Heart right ventricle (tissue), 16 donors: ENCODE data around the gene FBXO9. TPM values are rescaled to one million over a fixed set of nuclear protein-coding genes. Genes with fewer than 3 reads are reported as not detected.

Source experiments
- ATAC-seq, 8 donors: fragments of 200-7000 bp; cut with Tn5 transposase; one replicate each; pipeline ENCODE4 v1.9.1; 2020; ENCODE audit warnings: mild to moderate bottlenecking in 8 of 8, moderate library complexity in 8 of 8, moderate number of reproducible peaks in 1 of 8
- DNase-seq, 2 donors: peaks; one replicate each; pipeline ENCODE4 v3.0.0-alpha.2; 2020
- H3K27ac ChIP-seq, 10 donors: fragments of 200-600 bp; sonication (generic) in 2 of 10; one replicate each; pipeline versions ENCODE4 v1.5.0 to v1.8.0; 2020 to 2022; ENCODE audit warnings: mild to moderate bottlenecking in 3 of 10
- H3K27me3 ChIP-seq, 7 donors: fragments of 200-600 bp; one replicate each; pipeline ENCODE4 v1.8.0; 2021 to 2022; ENCODE audit warnings: mild to moderate bottlenecking in 2 of 7
- H3K36me3 ChIP-seq, 9 donors: fragments of 200-600 bp; sonication (generic) in 1 of 9; one replicate each; pipeline versions ENCODE4 v1.5.0 to v1.8.0; 2020 to 2022; ENCODE audit warnings: mild to moderate bottlenecking in 2 of 9
- H3K4me1 ChIP-seq, 9 donors: fragments of 200-600 bp; sonication (generic) in 1 of 9; one replicate each; pipeline versions ENCODE4 v1.5.0 to v1.8.0; 2020 to 2022; ENCODE audit warnings: mild to moderate bottlenecking in 4 of 9
- H3K4me3 ChIP-seq, 10 donors: fragments of 200-600 bp; sonication (generic) in 2 of 10; one replicate each; pipeline versions ENCODE4 v1.5.0 to v1.8.0; 2020 to 2022; ENCODE audit warnings: mild to moderate bottlenecking in 7 of 10, moderate library complexity in 2 of 10
- H3K9me3 ChIP-seq, 11 donors: fragments of 200-600 bp in 10 of 11; sonication (generic) in 2 of 11; one replicate each; pipeline versions ENCODE4 v1.5.0 to v1.8.0; 2013 to 2022; ENCODE audit warnings: mild to moderate bottlenecking in 2 of 11, control low read depth in 1 of 11, moderate library complexity in 1 of 11
- WGBS, 2 donors: extraction: QIAGEN DNeasy Blood & Tissue Kit; methylation state at CpG; one replicate each; pipeline ENCODE4 v1.1.7; 2013; ENCODE audit warnings: inconsistent platforms in 1 of 2; 5-methylcytosine and 5-hydroxymethylcytosine counted together
- intact Hi-C, 10 donors: fragments of 100-400 bp; cut with DNase I; formaldehyde crosslinking; loops; one replicate each; pipeline versions ENCODE4 v1.11.1 to v1.14.2; 2022
- polyA plus RNA-seq, 2 donors: library from polyadenylated mRNA; stranded (reverse); fragments of 200-250 nt; gene quantifications; one replicate each; pipeline ENCODE4 v1.2.3, GENCODE V29; 2013
- total RNA-seq, 10 donors: library from RNA; stranded (reverse); fragmentation: NEBNext Ultra II Directional in 3 of 10; extraction: Animal tissue kit (Norgen Biotek cat#: 25700) in 3 of 10; gene quantifications; one replicate each; pipeline versions ENCODE4 v1.2.1 to v1.2.4, GENCODE V29; 2021 to 2023
- TF ChIP-seq, protein P1 (sequence below), 9 donors: fragments of 200-600 bp; sonication (generic) in 2 of 9; IDR thresholded peaks; one replicate each; pipeline versions ENCODE4 v1.5.0 to v1.8.0; 2021 to 2022; ENCODE audit warnings: antibody characterized with exemption in 9 of 9, mild to moderate bottlenecking in 5 of 9, moderate library complexity in 1 of 9
- donor health status: Arrhythmogenic right ventricular cardiomyopathy.
- donor health status: ischemic (EF 13 %, LVEDD 7.1; RV severe dilation, severe dysfunction).
- donor health status: healthy with polysubstance abuse.
- donor health status: DM: no; HTN: yes; CAD: no.
- donor health status: DM: no; HTN: no; CAD: no.
- donor health status: ischemic (EF 25% LVEDD 6.9; RV normal size, moderate dysfunction).
- donor health status: ischemic (EF 25% LVEDD 5.7; RV mildly dilated, moderate dysfunction).
- donor health status: healthy.
- donor health status: DM: yes; HTN: yes; CAD: no.
- donor health status: Ischemic cardiomyopathy.
- donor health status: ischemic (EF 35%, LVEDD 5.7; RV mildly dilated, moderate dysfunction).
- donor health status: nonischemic (EF 11% LVEDD 7.7; RV severe dilation, severe dysfunction).
- donor health status: DM: yes; HTN: yes; CAD: no.
- donor health status: PGD.
- donor health status: ischemic (EF 29% LVEDD 5.4; RV normal size, mild dysfunction).
- donor health status: nonischemic (EF 23%, LVEDD 6.1; RV moderate dilation, normal function).

FBXO9 gene
- total and polyA plus RNA-seq, 12 donors, result 16.8 to 80.8 (median 61.8) TPM

DNA sequence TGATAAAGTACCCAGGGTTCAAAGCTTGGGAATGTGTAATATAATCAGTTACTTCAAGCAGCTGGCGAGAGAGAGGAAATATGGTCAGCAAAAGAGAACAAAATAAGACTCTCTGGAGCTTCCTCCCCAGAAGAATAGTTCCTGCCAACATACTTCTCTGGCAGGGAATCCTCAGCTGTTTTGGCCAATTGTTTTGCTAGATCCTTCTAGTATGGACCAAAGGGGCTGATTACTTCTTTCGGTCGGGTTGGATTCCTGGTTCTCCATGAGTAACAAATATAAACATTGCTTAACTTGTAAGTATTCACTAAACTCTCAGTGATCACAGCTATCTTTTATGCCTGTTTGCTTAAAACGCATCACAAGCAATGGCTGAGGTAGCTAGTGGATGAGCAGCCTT is 31.4 kb upstream of the FBXO9 start:
- intact Hi-C loops, result no loop called here
- peak overlapping the region in 7 of 10 donors; percentile 18 to 76 (median 56) for H3K27ac ChIP-seq
- ATAC-seq, result peak in 7 of 8 donors; percentile 36 to 69 (median 50)
- no peak for DNase-seq
- peaks cover 10 to 52% (median 31%) of the 10 kb centered on the region in 9 donors for H3K4me1 ChIP-seq
- peaks cover 0 to 94% (median 18%) of the 10 kb centered on the region in 9 donors for H3K36me3 ChIP-seq
- H3K9me3 ChIP-seq, result no peaks in the 10 kb centered on the region
- TF ChIP-seq, protein P1, sequence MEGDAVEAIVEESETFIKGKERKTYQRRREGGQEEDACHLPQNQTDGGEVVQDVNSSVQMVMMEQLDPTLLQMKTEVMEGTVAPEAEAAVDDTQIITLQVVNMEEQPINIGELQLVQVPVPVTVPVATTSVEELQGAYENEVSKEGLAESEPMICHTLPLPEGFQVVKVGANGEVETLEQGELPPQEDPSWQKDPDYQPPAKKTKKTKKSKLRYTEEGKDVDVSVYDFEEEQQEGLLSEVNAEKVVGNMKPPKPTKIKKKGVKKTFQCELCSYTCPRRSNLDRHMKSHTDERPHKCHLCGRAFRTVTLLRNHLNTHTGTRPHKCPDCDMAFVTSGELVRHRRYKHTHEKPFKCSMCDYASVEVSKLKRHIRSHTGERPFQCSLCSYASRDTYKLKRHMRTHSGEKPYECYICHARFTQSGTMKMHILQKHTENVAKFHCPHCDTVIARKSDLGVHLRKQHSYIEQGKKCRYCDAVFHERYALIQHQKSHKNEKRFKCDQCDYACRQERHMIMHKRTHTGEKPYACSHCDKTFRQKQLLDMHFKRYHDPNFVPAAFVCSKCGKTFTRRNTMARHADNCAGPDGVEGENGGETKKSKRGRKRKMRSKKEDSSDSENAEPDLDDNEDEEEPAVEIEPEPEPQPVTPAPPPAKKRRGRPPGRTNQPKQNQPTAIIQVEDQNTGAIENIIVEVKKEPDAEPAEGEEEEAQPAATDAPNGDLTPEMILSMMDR (IDR thresholded peaks at IDR 0.05), result no peak
- 47 to 49% methylated on average over 4 of the region's 4 CpGs for WGBS, 2 donors
- no peaks in the 10 kb centered on the region for H3K27me3 ChIP-seq
- H3K4me3 ChIP-seq, result no peak overlapping the region

- TF ChIP-seq, protein P1 (IDR thresholded peaks at IDR 0.05), result no peak
- intact Hi-C loops, result no loop called here
- 54 to 63% methylated on average over 8 of the region's 8 CpGs for WGBS, 2 donors
- DNase-seq (no peak), ATAC-seq (peak in 7 of 8 donors; percentile 15 to 84 (median 53))
- H3K4me1 ChIP-seq, result peaks cover 10 to 52% (median 31%) of the 10 kb centered on the region in 9 donors
- H3K27ac ChIP-seq, result peak overlapping the region in 6 of 10 donors; percentile 5 to 76 (median 40)
- H3K27me3 ChIP-seq, result no peaks in the 10 kb centered on the region
- H3K36me3 ChIP-seq, result peaks cover 0 to 94% (median 17%) of the 10 kb centered on the region in 9 donors
- no peak overlapping the region for H3K4me3 ChIP-seq
- H3K9me3 ChIP-seq, result no peaks in the 10 kb centered on the region
Observed at GRCh38 chr6:53035549-53036213, 29.5 kb upstream of the FBXO9 start.

DNA sequence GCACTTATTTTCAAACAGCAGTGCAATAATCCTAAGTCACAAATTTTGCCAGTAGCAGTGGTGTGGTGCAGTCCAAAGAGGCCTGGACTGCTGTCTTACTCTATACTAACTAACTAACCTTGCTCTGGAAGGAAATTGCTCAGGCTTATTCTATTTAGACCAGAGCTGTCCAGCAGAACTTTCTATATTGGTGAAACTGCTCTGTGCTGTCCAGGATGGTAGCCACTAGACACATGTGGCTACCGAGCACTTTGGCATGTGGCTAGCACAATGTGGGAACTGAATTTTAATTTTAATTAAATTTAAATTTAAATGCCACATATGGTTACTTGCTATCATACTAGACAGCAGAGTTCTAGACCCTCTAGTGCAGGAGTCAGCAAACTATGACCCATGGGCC is 27.1 kb upstream of the FBXO9 start:
- intact Hi-C loops, result no loop called here
- Histone ChIP-seq H3K9me3 (no peaks in the 10 kb centered on the region), H3K4me3 (no peak overlapping the region), H3K36me3 (peaks cover 0 to 76% (median 19%) of the 10 kb centered on the region in 9 donors), H3K4me1 (peaks cover 7 to 65% (median 40%) of the 10 kb centered on the region in 9 donors), H3K27ac (no peak overlapping the region), H3K27me3 (no peaks in the 10 kb centered on the region)
- TF ChIP-seq, protein P1 (IDR thresholded peaks at IDR 0.05), result no peak
- DNase-seq (no peak), ATAC-seq (no peak)
- WGBS, 2 donors, result 44 to 91% methylated on average over 1 of the region's 1 CpG

- ATAC-seq, result no peak
- no peaks in the 10 kb centered on the region for H3K9me3 ChIP-seq
Observed at GRCh38 chr6:53038596-53038995, 26.6 kb upstream of the FBXO9 start.

More at GRCh38 chr6:53038596-53038995, 26.6 kb upstream of the FBXO9 start:
- Histone ChIP-seq H3K4me3 (no peak overlapping the region), H3K36me3 (peaks cover 0 to 72% (median 19%) of the 10 kb centered on the region in 9 donors), H3K27ac (no peak overlapping the region), H3K4me1 (peaks cover 3 to 65% (median 40%) of the 10 kb centered on the region in 9 donors), H3K27me3 (no peaks in the 10 kb centered on the region)
- no peak for DNase-seq
- intact Hi-C loops, result no loop called here
- TF ChIP-seq, protein P1 (IDR thresholded peaks at IDR 0.05), result no peak
